ENCODE data around the gene BPIFB2. TPM values are rescaled to one million over a fixed set of nuclear protein-coding genes. Genes with fewer than 3 reads are reported as not detected.

The BPIFB2 gene
- total and polyA plus RNA-seq, 4 donors: 0.33 to 3.7 (median 1.5) TPM

DNA sequence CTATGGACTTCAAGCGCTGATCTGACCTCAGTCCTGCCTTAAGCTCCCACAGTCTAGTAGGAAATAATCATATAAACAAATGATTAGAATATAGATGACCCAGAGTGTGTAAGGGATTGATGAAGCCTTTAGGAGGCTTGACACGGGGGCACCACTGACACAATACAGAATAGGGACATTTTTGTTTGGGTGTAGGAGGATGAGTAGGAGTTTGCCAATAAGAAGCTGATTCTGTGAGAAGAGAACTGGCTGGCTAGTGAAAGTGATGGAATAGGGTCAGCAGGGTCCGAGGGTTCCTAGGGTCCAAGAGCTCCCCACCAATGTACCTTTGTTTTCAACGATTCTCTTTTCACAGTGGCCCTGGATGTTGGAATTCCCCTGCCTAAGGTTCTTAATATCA is 64.9 kb downstream of the BPIFB2 start:
- DNase-seq (ENCODE audit: low spot score): no peak
- Histone ChIP-seq H3K4me1 (ENCODE audit: control insufficient read depth in 4 of 4, insufficient read depth in 4 of 4, low read length in 3 of 4) (no peaks in the 10 kb centered on the region), H3K9me3 (ENCODE audit: control insufficient read depth in 4 of 4, low read length in 3 of 4) (no peaks in the 10 kb centered on the region), H3K36me3 (ENCODE audit: control insufficient read depth in 4 of 4, insufficient read depth in 3 of 4, low read depth in 1 of 4, low read length in 3 of 4) (no peaks in the 10 kb centered on the region), H3K9ac (ENCODE audit: low read depth in 1 of 2, low read length in 2 of 2) (no peak overlapping the region), H3K27me3 (ENCODE audit: control insufficient read depth in 4 of 4, insufficient read depth in 4 of 4, low read length in 3 of 4) (no peaks in the 10 kb centered on the region), H3K4me3 (ENCODE audit: low read depth in 1 of 3, low read length in 3 of 3) (no peak overlapping the region), H3K27ac (ENCODE audit: low read depth in 1 of 2, low read length in 2 of 2) (no peak overlapping the region)
- TF ChIP-seq JUND (IDR thresholded peaks at IDR 0.05): no peak
- TF ChIP-seq TAF1 (conservative IDR thresholded peaks at IDR 0.05): no peak
- no peak for TF ChIP-seq YY1 (IDR thresholded peaks at IDR 0.05)
- TF ChIP-seq RAD21 (IDR thresholded peaks at IDR 0.05): no peak
- no peak for TF ChIP-seq EGR1 (IDR thresholded peaks at IDR 0.05; ENCODE audit: low read depth in 2 of 2)
- TF ChIP-seq FOXA2 (IDR thresholded peaks at IDR 0.05): no peak
- TF ChIP-seq, protein P1, sequence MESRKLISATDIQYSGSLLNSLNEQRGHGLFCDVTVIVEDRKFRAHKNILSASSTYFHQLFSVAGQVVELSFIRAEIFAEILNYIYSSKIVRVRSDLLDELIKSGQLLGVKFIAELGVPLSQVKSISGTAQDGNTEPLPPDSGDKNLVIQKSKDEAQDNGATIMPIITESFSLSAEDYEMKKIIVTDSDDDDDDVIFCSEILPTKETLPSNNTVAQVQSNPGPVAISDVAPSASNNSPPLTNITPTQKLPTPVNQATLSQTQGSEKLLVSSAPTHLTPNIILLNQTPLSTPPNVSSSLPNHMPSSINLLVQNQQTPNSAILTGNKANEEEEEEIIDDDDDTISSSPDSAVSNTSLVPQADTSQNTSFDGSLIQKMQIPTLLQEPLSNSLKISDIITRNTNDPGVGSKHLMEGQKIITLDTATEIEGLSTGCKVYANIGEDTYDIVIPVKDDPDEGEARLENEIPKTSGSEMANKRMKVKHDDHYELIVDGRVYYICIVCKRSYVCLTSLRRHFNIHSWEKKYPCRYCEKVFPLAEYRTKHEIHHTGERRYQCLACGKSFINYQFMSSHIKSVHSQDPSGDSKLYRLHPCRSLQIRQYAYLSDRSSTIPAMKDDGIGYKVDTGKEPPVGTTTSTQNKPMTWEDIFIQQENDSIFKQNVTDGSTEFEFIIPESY (IDR thresholded peaks at IDR 0.05): no peak
- 85% methylated on average over 4 of the region's 4 CpGs for WGBS

DNA sequence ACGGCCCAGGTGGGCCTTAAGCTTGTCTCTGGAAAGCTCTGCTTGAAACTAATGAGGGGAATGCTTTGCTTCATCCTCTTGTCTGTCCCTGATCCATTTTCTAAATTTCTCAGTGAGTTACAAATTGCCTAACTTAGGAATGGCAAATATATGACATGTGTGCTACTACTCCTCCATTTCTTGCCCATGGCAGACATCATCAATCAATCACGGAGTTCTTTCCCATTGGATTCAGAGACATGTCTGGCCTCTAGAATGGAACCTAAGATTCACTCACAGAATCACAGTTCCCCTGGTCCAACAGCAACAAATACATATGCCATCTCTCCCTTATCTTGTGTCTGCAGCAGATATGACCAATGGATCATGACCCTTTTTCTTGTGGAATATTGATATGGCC is 65.3 kb downstream of the BPIFB2 start:
- Histone ChIP-seq H3K4me3 (ENCODE audit: low read depth in 1 of 3, low read length in 3 of 3) (no peak overlapping the region), H3K27ac (ENCODE audit: low read depth in 1 of 2, low read length in 2 of 2) (no peak overlapping the region), H3K27me3 (ENCODE audit: control insufficient read depth in 4 of 4, insufficient read depth in 4 of 4, low read length in 3 of 4) (no peaks in the 10 kb centered on the region), H3K9me3 (ENCODE audit: control insufficient read depth in 4 of 4, low read length in 3 of 4) (no peaks in the 10 kb centered on the region), H3K4me1 (ENCODE audit: control insufficient read depth in 4 of 4, insufficient read depth in 4 of 4, low read length in 3 of 4) (no peaks in the 10 kb centered on the region), H3K9ac (ENCODE audit: low read depth in 1 of 2, low read length in 2 of 2) (no peak overlapping the region), H3K36me3 (ENCODE audit: control insufficient read depth in 4 of 4, insufficient read depth in 3 of 4, low read depth in 1 of 4, low read length in 3 of 4) (no peaks in the 10 kb centered on the region)
- no peak for TF ChIP-seq FOXA1 (IDR thresholded peaks at IDR 0.05)
- no peak for TF ChIP-seq RAD21 (IDR thresholded peaks at IDR 0.05)
- no peak for TF ChIP-seq YY1 (IDR thresholded peaks at IDR 0.05)
- TF ChIP-seq, protein P2, sequence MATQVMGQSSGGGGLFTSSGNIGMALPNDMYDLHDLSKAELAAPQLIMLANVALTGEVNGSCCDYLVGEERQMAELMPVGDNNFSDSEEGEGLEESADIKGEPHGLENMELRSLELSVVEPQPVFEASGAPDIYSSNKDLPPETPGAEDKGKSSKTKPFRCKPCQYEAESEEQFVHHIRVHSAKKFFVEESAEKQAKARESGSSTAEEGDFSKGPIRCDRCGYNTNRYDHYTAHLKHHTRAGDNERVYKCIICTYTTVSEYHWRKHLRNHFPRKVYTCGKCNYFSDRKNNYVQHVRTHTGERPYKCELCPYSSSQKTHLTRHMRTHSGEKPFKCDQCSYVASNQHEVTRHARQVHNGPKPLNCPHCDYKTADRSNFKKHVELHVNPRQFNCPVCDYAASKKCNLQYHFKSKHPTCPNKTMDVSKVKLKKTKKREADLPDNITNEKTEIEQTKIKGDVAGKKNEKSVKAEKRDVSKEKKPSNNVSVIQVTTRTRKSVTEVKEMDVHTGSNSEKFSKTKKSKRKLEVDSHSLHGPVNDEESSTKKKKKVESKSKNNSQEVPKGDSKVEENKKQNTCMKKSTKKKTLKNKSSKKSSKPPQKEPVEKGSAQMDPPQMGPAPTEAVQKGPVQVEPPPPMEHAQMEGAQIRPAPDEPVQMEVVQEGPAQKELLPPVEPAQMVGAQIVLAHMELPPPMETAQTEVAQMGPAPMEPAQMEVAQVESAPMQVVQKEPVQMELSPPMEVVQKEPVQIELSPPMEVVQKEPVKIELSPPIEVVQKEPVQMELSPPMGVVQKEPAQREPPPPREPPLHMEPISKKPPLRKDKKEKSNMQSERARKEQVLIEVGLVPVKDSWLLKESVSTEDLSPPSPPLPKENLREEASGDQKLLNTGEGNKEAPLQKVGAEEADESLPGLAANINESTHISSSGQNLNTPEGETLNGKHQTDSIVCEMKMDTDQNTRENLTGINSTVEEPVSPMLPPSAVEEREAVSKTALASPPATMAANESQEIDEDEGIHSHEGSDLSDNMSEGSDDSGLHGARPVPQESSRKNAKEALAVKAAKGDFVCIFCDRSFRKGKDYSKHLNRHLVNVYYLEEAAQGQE (IDR thresholded peaks at IDR 0.05): no peak
- TF ChIP-seq, protein P3, sequence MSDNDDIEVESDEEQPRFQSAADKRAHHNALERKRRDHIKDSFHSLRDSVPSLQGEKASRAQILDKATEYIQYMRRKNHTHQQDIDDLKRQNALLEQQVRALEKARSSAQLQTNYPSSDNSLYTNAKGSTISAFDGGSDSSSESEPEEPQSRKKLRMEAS (IDR thresholded peaks at IDR 0.05): no peak
- TF ChIP-seq, protein P4, sequence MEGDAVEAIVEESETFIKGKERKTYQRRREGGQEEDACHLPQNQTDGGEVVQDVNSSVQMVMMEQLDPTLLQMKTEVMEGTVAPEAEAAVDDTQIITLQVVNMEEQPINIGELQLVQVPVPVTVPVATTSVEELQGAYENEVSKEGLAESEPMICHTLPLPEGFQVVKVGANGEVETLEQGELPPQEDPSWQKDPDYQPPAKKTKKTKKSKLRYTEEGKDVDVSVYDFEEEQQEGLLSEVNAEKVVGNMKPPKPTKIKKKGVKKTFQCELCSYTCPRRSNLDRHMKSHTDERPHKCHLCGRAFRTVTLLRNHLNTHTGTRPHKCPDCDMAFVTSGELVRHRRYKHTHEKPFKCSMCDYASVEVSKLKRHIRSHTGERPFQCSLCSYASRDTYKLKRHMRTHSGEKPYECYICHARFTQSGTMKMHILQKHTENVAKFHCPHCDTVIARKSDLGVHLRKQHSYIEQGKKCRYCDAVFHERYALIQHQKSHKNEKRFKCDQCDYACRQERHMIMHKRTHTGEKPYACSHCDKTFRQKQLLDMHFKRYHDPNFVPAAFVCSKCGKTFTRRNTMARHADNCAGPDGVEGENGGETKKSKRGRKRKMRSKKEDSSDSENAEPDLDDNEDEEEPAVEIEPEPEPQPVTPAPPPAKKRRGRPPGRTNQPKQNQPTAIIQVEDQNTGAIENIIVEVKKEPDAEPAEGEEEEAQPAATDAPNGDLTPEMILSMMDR (IDR thresholded peaks at IDR 0.05; ENCODE audit: low read depth, low read length, missing input control): no peak
- TF ChIP-seq TAF1 (conservative IDR thresholded peaks at IDR 0.05): no peak
- no peak for TF ChIP-seq EGR1 (IDR thresholded peaks at IDR 0.05; ENCODE audit: low read depth in 2 of 2)
- TF ChIP-seq JUND (IDR thresholded peaks at IDR 0.05): no peak
- no peak for TF ChIP-seq NR2F2 (IDR thresholded peaks at IDR 0.05)
- TF ChIP-seq RXRA (IDR thresholded peaks at IDR 0.05): no peak
- TF ChIP-seq, protein P1 (IDR thresholded peaks at IDR 0.05): no peak
- TF ChIP-seq, protein P5, sequence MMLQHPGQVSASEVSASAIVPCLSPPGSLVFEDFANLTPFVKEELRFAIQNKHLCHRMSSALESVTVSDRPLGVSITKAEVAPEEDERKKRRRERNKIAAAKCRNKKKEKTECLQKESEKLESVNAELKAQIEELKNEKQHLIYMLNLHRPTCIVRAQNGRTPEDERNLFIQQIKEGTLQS (IDR thresholded peaks at IDR 0.05): no peak
- no peak for TF ChIP-seq SP1 (IDR thresholded peaks at IDR 0.05)
- TF ChIP-seq GABPA (IDR thresholded peaks at IDR 0.05 in 1 of 2, conservative IDR thresholded peaks at IDR 0.05 in 1 of 2): no peak
- no peak for TF ChIP-seq HNF4A (conservative IDR thresholded peaks at IDR 0.05)
- TF ChIP-seq FOXA2 (IDR thresholded peaks at IDR 0.05): no peak
- TF ChIP-seq HNF4G (IDR thresholded peaks at IDR 0.05): no peak
- WGBS: 85% methylated on average over 2 of the region's 2 CpGs
- DNase-seq (ENCODE audit: low spot score): no peak

Data from liver (tissue), 9 donors.